ENCODE data around the gene APBB1. TPM values are rescaled to one million over a fixed set of nuclear protein-coding genes. Genes with fewer than 3 reads are reported as not detected.
A peak's percentile ranks its signal among the peaks of the same experiment; 100 is the strongest.

APBB1 gene
- total RNA-seq, 5 donors from 2014 or later (not counting 1 experiment from before 2014, with no cell fraction given): 71.3 to 152 (median 106) TPM

DNA sequence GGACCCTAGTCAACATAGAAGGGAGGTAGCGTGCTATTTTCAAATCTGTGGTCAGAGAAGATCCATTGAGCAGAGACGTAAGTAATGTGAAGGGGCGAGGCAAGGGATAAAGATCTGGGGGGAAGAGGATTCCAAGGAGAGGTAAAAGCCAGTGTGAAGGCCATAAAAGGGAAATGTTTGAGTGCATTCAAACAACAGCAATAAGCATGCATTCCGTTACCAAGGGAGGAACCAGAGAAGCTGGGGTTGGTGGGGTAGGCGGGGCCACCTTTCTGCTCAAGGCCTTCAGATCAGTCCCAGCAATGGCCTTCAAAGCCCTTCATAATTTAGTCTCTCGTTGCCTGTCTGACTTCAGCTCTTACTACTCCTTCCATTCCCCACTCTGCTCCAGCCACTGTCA, 47.1 kb downstream of the APBB1 start:
- H3K4me3 Mint-ChIP-seq: no peak overlapping the region
- POLR2A ChIA-PET: no interaction called here

DNA sequence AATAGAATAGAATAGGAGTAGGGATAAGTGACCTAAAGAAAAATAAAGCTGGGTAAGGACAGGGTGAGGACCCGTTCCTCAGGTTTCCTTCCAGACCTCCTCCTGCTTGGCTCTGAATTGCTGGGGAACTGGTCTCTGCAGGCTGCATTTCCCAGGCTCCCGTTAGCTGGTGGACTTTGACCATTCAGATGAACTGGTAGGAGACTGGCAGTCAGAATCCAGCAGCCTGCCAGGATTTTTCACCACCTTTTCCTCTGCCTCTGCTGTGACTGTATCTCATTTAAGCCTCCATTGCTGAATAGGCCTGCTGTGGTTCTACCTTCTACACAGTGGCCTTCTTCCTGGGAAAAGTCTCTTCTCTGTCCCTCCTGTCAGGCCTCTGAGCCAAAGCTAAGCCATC, 53.2 kb downstream of the APBB1 start:
- no peaks in the 10 kb centered on the region for H3K36me3 Mint-ChIP-seq
- WGBS (ENCODE audit: insufficient coverage): 93% methylated on average over 2 of the region's 2 CpGs
- no peak for ATAC-seq (replicated peaks in 1 of 4)

More for the DNA sequence above, 47.1 kb downstream of the APBB1 start:
- CTCF ChIA-PET: interaction anchor here in 1 of 2 donors (0.5 to 1.2 kb wide), 2 partner anchors 54 to 80 kb away, joined by 3 read pairs; no protein-coding TSS in a partner anchor
- Mint-ChIP-seq H3K4me1 (peaks cover 3 to 10% (median 4%) of the 10 kb centered on the region in 3 donors), H3K9me3 (no peaks in the 10 kb centered on the region), H3K27me3 (no peaks in the 10 kb centered on the region), H3K27ac (no peak overlapping the region), H3K36me3 (no peaks in the 10 kb centered on the region)
- no peak for DNase-seq
- Histone ChIP-seq H3K27me3 (replicated peaks in 1 of 2; ENCODE audit: control insufficient read depth in 2 of 2, extremely low read depth in 1 of 2, insufficient read depth in 2 of 2, low read length in 1 of 2) (peaks cover 0 to 10% of the 10 kb centered on the region in 2 experiments), H3K4me3 (ENCODE audit: control insufficient read depth in 1 of 2, extremely low read depth in 1 of 2, low read length in 1 of 2) (no peak overlapping the region), H3K9me3 (no peaks in the 10 kb centered on the region), H3K4me1 (ENCODE audit: control insufficient read depth in 1 of 2, extremely low read depth in 1 of 2, insufficient read depth in 2 of 2, low read length in 2 of 2) (no peaks in the 10 kb centered on the region), H3K27ac (ENCODE audit: low read length) (no peak overlapping the region), H3K36me3 (ENCODE audit: control insufficient read depth in 2 of 2, extremely low read depth in 1 of 2, insufficient read depth in 1 of 2, low read length in 1 of 2) (no peaks in the 10 kb centered on the region)
- 76% methylated on average over 4 of the region's 6 CpGs for WGBS (ENCODE audit: insufficient coverage)
- ATAC-seq (replicated peaks in 1 of 4): no peak

DNA sequence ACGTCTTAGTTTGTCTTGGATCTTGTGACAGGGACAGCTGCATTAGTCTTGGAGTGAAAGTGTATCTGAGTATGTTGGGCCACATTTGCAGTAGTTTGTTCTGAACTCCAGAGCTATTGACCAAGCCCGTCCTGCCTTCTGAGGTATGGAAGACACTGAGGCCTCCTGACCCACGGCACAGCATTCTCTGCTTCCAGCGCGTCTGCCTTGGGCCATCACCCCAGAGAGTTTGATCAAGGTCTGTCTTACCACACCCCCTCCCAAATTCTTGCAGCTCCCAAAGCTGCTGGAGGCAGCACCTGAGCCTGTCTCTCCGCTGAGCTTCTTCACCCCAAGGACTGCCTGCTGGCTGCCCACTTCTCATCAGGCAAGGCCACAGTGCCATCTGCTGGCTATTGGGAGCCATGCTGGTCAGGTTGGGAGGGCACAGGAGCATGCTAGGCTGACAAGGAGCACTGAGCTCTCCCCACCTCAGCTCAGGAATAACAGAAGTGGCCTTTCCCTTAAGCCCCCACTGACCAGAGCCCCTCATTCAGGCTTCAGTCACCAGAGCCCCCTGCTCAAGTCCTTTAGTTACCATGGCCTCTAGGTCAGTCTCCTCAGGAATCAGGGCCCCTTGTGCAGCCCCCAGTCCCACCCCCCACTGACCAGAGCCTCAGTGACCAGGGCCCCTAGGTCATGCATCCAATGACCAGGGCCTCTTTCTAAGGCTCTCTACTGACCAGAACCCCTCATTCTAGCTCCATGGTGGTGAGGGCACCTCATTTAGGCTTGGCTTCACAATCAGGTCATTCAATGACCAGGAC, 55.8 kb downstream of the APBB1 start:
- Mint-ChIP-seq H3K27ac (no peak overlapping the region), H3K4me3 (no peak overlapping the region), H3K27me3 (no peaks in the 10 kb centered on the region), H3K9me3 (no peaks in the 10 kb centered on the region), H3K4me1 (no peaks in the 10 kb centered on the region), H3K36me3 (no peaks in the 10 kb centered on the region)
- ATAC-seq (replicated peaks in 1 of 4) (peak; percentile 81 to 92 (median 87)), DNase-seq (peak; percentile 20 to 74 (median 53))
- Histone ChIP-seq H3K36me3 (ENCODE audit: control insufficient read depth in 2 of 2, extremely low read depth in 1 of 2, insufficient read depth in 1 of 2, low read length in 1 of 2) (no peaks in the 10 kb centered on the region), H3K9me3 (no peaks in the 10 kb centered on the region), H3K27ac (ENCODE audit: low read length) (no peak overlapping the region), H3K4me3 (ENCODE audit: control insufficient read depth in 1 of 2, extremely low read depth in 1 of 2, low read length in 1 of 2) (no peak overlapping the region), H3K27me3 (replicated peaks in 1 of 2; ENCODE audit: control insufficient read depth in 2 of 2, extremely low read depth in 1 of 2, insufficient read depth in 2 of 2, low read length in 1 of 2) (peaks cover 0 to 4% of the 10 kb centered on the region in 2 experiments), H3K4me1 (ENCODE audit: control insufficient read depth in 1 of 2, extremely low read depth in 1 of 2, insufficient read depth in 2 of 2, low read length in 2 of 2) (peaks cover 0 to 3% of the 10 kb centered on the region in 2 experiments)
- ChIA-PET POLR2A (interaction anchor here in 1 of 2 donors (0.6 kb wide), 1 partner anchor 10 kb away, joined by 3 read pairs; no protein-coding TSS in a partner anchor), CTCF (interaction anchor here (0.6 to 2.5 kb wide), 25 partner anchors 9 to 684 kb away, joined by 3 to 22 read pairs (median 3); partner anchors contain the start of gene CCKBR (in 1 of the 2))
- WGBS (ENCODE audit: insufficient coverage): 100% methylated on average over 5 of the region's 6 CpGs

More for the DNA sequence above, 53.2 kb downstream of the APBB1 start:
- no peak for DNase-seq
- Mint-ChIP-seq H3K9me3 (no peaks in the 10 kb centered on the region), H3K27me3 (no peaks in the 10 kb centered on the region), H3K4me3 (no peak overlapping the region), H3K4me1 (no peaks in the 10 kb centered on the region), H3K27ac (no peak overlapping the region)
- H3K36me3 ChIP-seq (ENCODE audit: control insufficient read depth in 2 of 2, extremely low read depth in 1 of 2, insufficient read depth in 1 of 2, low read length in 1 of 2): no peaks in the 10 kb centered on the region
- no peak overlapping the region for H3K27ac ChIP-seq (ENCODE audit: low read length)
- ChIA-PET POLR2A (no interaction called here), CTCF (no interaction called here)
- no peak overlapping the region for H3K4me3 ChIP-seq (ENCODE audit: control insufficient read depth in 1 of 2, extremely low read depth in 1 of 2, low read length in 1 of 2)
- peaks cover 0 to 4% of the 10 kb centered on the region in 2 experiments for H3K27me3 ChIP-seq (replicated peaks in 1 of 2; ENCODE audit: control insufficient read depth in 2 of 2, extremely low read depth in 1 of 2, insufficient read depth in 2 of 2, low read length in 1 of 2)
- peaks cover 0 to 3% of the 10 kb centered on the region in 2 experiments for H3K4me1 ChIP-seq (ENCODE audit: control insufficient read depth in 1 of 2, extremely low read depth in 1 of 2, insufficient read depth in 2 of 2, low read length in 2 of 2)
- no peaks in the 10 kb centered on the region for H3K9me3 ChIP-seq

DNA sequence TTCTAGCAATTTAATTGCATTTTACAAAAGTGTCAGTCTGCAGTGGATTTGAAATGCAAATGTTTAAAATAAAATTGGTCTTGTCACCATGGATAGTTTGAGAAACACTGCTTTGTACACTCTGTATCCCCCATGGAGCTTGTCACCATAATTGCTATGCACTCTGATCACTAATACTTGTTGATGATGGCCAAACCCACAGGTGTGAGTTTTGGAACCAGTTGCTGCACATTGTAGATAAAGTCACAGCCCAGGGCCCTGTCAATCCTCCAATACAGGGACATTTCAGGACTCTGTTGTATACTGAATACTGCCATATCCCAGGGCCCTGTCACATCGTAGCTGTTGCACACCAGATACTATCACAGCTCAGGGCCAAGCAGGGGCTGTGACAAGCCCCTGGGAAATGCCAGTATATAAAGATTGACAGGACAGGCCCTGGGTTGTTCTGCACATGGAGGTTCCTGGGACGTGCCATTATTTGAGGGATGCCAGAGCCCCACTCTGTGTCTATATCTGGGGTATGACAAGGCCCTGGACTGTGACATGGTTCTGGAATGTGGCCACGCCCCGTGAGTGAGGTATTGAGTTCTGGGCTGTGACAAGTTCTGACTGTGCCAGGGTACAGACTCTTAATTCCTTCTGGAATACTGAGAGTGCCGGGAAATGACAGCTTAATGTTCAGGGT, 56.6 kb downstream of the APBB1 start:
- POLR2A ChIA-PET: no interaction called here
- ATAC-seq (replicated peaks in 1 of 4): no peak

GRCh38 chr11:6360183-6360582, 58.7 kb downstream of the APBB1 start:
- DNase-seq (no peak), ATAC-seq (replicated peaks in 1 of 4) (no peak)
- Histone ChIP-seq H3K27me3 (replicated peaks in 1 of 2; ENCODE audit: control insufficient read depth in 2 of 2, extremely low read depth in 1 of 2, insufficient read depth in 2 of 2, low read length in 1 of 2) (no peaks in the 10 kb centered on the region), H3K36me3 (ENCODE audit: control insufficient read depth in 2 of 2, extremely low read depth in 1 of 2, insufficient read depth in 1 of 2, low read length in 1 of 2) (no peaks in the 10 kb centered on the region), H3K4me1 (ENCODE audit: control insufficient read depth in 1 of 2, extremely low read depth in 1 of 2, insufficient read depth in 2 of 2, low read length in 2 of 2) (peaks cover 0 to 3% of the 10 kb centered on the region in 2 experiments), H3K4me3 (ENCODE audit: control insufficient read depth in 1 of 2, extremely low read depth in 1 of 2, low read length in 1 of 2) (no peak overlapping the region), H3K27ac (ENCODE audit: low read length) (no peak overlapping the region), H3K9me3 (no peaks in the 10 kb centered on the region)
- Mint-ChIP-seq H3K9me3 (no peaks in the 10 kb centered on the region), H3K27ac (no peak overlapping the region), H3K4me1 (no peaks in the 10 kb centered on the region), H3K36me3 (no peaks in the 10 kb centered on the region), H3K27me3 (no peaks in the 10 kb centered on the region), H3K4me3 (no peak overlapping the region)
- POLR2A ChIA-PET: no interaction called here
- CTCF ChIA-PET: interaction anchor here (0.5 to 1.9 kb wide), 8 partner anchors 9 to 1736 kb away, joined by 3 to 4 read pairs (median 4); no protein-coding TSS in a partner anchor
- WGBS (ENCODE audit: insufficient coverage): 82% methylated on average over 3 of the region's 3 CpGs

More for the DNA sequence above, 56.6 kb downstream of the APBB1 start:
- Mint-ChIP-seq H3K9me3 (no peaks in the 10 kb centered on the region), H3K27me3 (no peaks in the 10 kb centered on the region), H3K27ac (no peak overlapping the region), H3K4me3 (no peak overlapping the region), H3K36me3 (no peaks in the 10 kb centered on the region), H3K4me1 (no peaks in the 10 kb centered on the region)
- Histone ChIP-seq H3K27me3 (replicated peaks in 1 of 2; ENCODE audit: control insufficient read depth in 2 of 2, extremely low read depth in 1 of 2, insufficient read depth in 2 of 2, low read length in 1 of 2) (peaks cover 0 to 2% of the 10 kb centered on the region in 2 experiments), H3K36me3 (ENCODE audit: control insufficient read depth in 2 of 2, extremely low read depth in 1 of 2, insufficient read depth in 1 of 2, low read length in 1 of 2) (no peaks in the 10 kb centered on the region), H3K4me1 (ENCODE audit: control insufficient read depth in 1 of 2, extremely low read depth in 1 of 2, insufficient read depth in 2 of 2, low read length in 2 of 2) (peaks cover 0 to 3% of the 10 kb centered on the region in 2 experiments), H3K9me3 (no peaks in the 10 kb centered on the region), H3K27ac (ENCODE audit: low read length) (no peak overlapping the region), H3K4me3 (ENCODE audit: control insufficient read depth in 1 of 2, extremely low read depth in 1 of 2, low read length in 1 of 2) (no peak overlapping the region)
- DNase-seq: no peak
- WGBS (ENCODE audit: insufficient coverage): 95% methylated on average over 5 of the region's 5 CpGs
- CTCF ChIA-PET: interaction anchor here (0.7 to 2.5 kb wide), 22 partner anchors 8 to 685 kb away, joined by 3 to 22 read pairs (median 4); no protein-coding TSS in a partner anchor

DNA sequence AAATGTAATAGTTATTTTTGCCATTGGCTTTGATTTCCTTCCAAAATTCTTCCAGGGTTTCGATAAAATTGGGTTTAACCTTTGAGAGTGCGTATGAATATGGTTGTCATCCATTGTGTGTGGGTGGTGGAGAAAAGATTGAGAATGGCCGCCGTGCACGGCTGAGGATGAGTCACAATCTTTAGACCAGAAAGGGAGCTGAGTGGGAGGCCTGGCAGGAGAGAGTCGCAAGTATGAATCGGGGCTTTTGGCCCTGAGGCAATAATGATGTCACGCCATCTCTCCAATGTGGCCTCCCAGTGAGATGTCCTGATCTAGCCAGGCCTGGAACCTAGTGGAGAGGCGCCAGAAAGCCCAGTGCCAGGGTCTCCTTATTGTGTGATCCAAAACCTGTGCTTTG, 61.7 kb downstream of the APBB1 start:
- H3K27ac Mint-ChIP-seq: no peak overlapping the region
- H3K4me1 ChIP-seq (ENCODE audit: control insufficient read depth in 1 of 2, extremely low read depth in 1 of 2, insufficient read depth in 2 of 2, low read length in 2 of 2): peaks cover 0 to 3% of the 10 kb centered on the region in 2 experiments
- H3K4me3 ChIP-seq (ENCODE audit: control insufficient read depth in 1 of 2, extremely low read depth in 1 of 2, low read length in 1 of 2): no peak overlapping the region
- H3K36me3 Mint-ChIP-seq: no peaks in the 10 kb centered on the region
- ChIA-PET CTCF (interaction anchor here (0.6 kb wide), 2 partner anchors 19 to 20 kb away, joined by 4 to 9 read pairs; no protein-coding TSS in a partner anchor), POLR2A (no interaction called here)
- whole genome bisulfite sequencing (ENCODE audit: insufficient coverage): 39% methylated on average over 8 of the region's 9 CpGs
- peaks cover 2 to 5% (median 3%) of the 10 kb centered on the region in 3 donors for H3K4me1 Mint-ChIP-seq
- H3K27me3 ChIP-seq (replicated peaks in 1 of 2; ENCODE audit: control insufficient read depth in 2 of 2, extremely low read depth in 1 of 2, insufficient read depth in 2 of 2, low read length in 1 of 2): no peaks in the 10 kb centered on the region
- DNase-seq (no peak), ATAC-seq (replicated peaks in 1 of 4) (no peak)
- H3K36me3 ChIP-seq (ENCODE audit: control insufficient read depth in 2 of 2, extremely low read depth in 1 of 2, insufficient read depth in 1 of 2, low read length in 1 of 2): no peaks in the 10 kb centered on the region
- no peaks in the 10 kb centered on the region for H3K9me3 Mint-ChIP-seq
- H3K27me3 Mint-ChIP-seq: no peaks in the 10 kb centered on the region
- H3K4me3 Mint-ChIP-seq: no peak overlapping the region
- no peaks in the 10 kb centered on the region for H3K9me3 ChIP-seq
- H3K27ac ChIP-seq (ENCODE audit: low read length): no peak overlapping the region

Measured in T-cell (primary cell).